SU-DHL-6 (cell line): ENCODE measurements around the gene PNP.

Experiments used
- H2AFZ ChIP-seq: fragments of 200-600 bp; sonication (generic); 2 replicates; pipeline ENCODE4 v1.6.1; 2014; ENCODE audit warnings: low read depth, mild to moderate bottlenecking, moderate library complexity, mixed read lengths, antibody characterized with exemption, low read length; ENCODE audit not compliant: severe bottlenecking
- H3F3A ChIP-seq: fragments of 200-600 bp; shearing (Covaris generic); 2 replicates; pipeline ENCODE4 v1.6.0; 2016; ENCODE audit warnings: antibody characterized with exemption, mild to moderate bottlenecking; ENCODE audit not compliant: insufficient read depth
- H3K27ac ChIP-seq: fragments of 200-600 bp; sonication (generic); 2 replicates; pipeline ENCODE4 v1.5.1; 2016; ENCODE audit warnings: low read depth, mild to moderate bottlenecking, low read length, moderate library complexity, mixed read lengths
- H3K27me3 ChIP-seq: fragments of 200-600 bp; sonication (generic), shearing (Covaris generic); 2 replicates; pipeline ENCODE4 v1.6.0; 2014; ENCODE audit warnings: mild to moderate bottlenecking, low read length
- H3K36me3 ChIP-seq: fragments of 200-600 bp; sonication (generic); 2 replicates; pipeline ENCODE4 v1.6.1; 2014; ENCODE audit warnings: mild to moderate bottlenecking, low read length, mixed read lengths
- H3K4me2 ChIP-seq: fragments of 300-600, 200-600 bp; shearing (Covaris generic), sonication (generic); 2 replicates; pipeline ENCODE4 v1.6.0; 2014; ENCODE audit warnings: low read length, low read depth, mild to moderate bottlenecking; ENCODE audit not compliant: poor library complexity, severe bottlenecking
- H3K4me3 ChIP-seq: fragments of 200-600 bp; sonication (generic); 2 replicates; pipeline ENCODE4 v1.5.1; 2014; ENCODE audit warnings: antibody characterized with exemption, low read length, mild to moderate bottlenecking, mixed read lengths; ENCODE audit not compliant: insufficient read depth, poor library complexity, severe bottlenecking
- H3K79me2 ChIP-seq: fragments of 200-600 bp; sonication (generic); 2 replicates; pipeline ENCODE4 v1.6.1; 2014; ENCODE audit warnings: mild to moderate bottlenecking, low read length, moderate library complexity; ENCODE audit not compliant: insufficient read depth
- H3K9ac ChIP-seq: fragments of 200-600 bp; sonication (generic); 2 replicates; pipeline ENCODE4 v1.7.0; 2014; ENCODE audit warnings: mild to moderate bottlenecking, low read length
- H3K9me2 ChIP-seq: fragments of 200-600 bp; sonication (generic); replicated peaks from 2 replicates; pipeline ENCODE4 v1.6.1; 2014; ENCODE audit warnings: low read length; ENCODE audit not compliant: insufficient read depth
- H3K9me3 ChIP-seq: fragments of 200-600 bp; sonication (generic); 2 replicates; pipeline ENCODE4 v1.6.1; 2014; ENCODE audit warnings: low read length, mixed read lengths; ENCODE audit not compliant: insufficient read depth
- H4K20me1 ChIP-seq: fragments of 200-600 bp; sonication (generic); 2 replicates; pipeline ENCODE4 v1.6.1; 2014; ENCODE audit warnings: low read depth, mild to moderate bottlenecking, antibody characterized with exemption, low read length, moderate library complexity, mixed read lengths
- EZH2phosphoT487 ChIP-seq: fragments of 200-600 bp; sonication (generic), shearing (Covaris generic); conservative IDR thresholded peaks from 2 replicates; pipeline ENCODE4 v1.6.1; 2018; ENCODE audit warnings: mild to moderate bottlenecking, antibody characterized with exemption, low read length, moderate library complexity, mixed read lengths
- TF ChIP-seq, protein P1 (sequence below): fragments of 200-600 bp; sonication (generic); IDR thresholded peaks from one replicate; pipeline ENCODE4 v1.5.1; 2017; ENCODE audit warnings: antibody characterized with exemption, mild to moderate bottlenecking, low read length, moderate library complexity; ENCODE audit not compliant: insufficient read depth, poor library complexity, severe bottlenecking

Gene PNP

DNA sequence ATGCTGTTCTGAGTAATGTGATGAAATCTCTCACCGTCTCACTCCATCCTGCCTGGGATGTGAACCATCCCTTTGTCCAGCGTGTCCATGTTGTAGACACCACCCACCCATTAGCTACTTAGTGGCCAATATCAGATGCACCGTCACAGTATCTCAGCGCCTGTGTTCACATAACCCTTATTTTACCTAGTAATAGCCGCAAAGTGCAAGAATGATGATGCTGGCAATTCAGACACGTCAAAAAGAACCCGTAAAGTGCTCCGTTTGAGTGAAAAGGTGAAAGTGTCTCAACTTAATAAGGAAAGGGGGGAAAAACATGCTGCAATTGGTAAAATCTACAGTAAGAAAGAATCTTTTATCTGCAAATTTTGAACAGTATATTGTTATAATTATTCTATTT, 39.2 kb downstream of the PNP start:
- Histone ChIP-seq H3K79me2 (no peaks in the 10 kb centered on the region), H3F3A (no peaks in the 10 kb centered on the region), H3K27ac (no peak overlapping the region), H4K20me1 (no peaks in the 10 kb centered on the region), H3K27me3 (no peaks in the 10 kb centered on the region), H3K9ac (no peak overlapping the region), H3K9me3 (no peaks in the 10 kb centered on the region), H3K9me2 (no peaks in the 10 kb centered on the region), H3K4me3 (no peak overlapping the region), H3K36me3 (no peaks in the 10 kb centered on the region), H3K4me2 (no peak overlapping the region), H2AFZ (no peak overlapping the region)
- no peak for TF ChIP-seq EZH2phosphoT487
- TF ChIP-seq, protein P1, sequence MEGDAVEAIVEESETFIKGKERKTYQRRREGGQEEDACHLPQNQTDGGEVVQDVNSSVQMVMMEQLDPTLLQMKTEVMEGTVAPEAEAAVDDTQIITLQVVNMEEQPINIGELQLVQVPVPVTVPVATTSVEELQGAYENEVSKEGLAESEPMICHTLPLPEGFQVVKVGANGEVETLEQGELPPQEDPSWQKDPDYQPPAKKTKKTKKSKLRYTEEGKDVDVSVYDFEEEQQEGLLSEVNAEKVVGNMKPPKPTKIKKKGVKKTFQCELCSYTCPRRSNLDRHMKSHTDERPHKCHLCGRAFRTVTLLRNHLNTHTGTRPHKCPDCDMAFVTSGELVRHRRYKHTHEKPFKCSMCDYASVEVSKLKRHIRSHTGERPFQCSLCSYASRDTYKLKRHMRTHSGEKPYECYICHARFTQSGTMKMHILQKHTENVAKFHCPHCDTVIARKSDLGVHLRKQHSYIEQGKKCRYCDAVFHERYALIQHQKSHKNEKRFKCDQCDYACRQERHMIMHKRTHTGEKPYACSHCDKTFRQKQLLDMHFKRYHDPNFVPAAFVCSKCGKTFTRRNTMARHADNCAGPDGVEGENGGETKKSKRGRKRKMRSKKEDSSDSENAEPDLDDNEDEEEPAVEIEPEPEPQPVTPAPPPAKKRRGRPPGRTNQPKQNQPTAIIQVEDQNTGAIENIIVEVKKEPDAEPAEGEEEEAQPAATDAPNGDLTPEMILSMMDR, result no peak

GRCh38 chr14:20512177-20512905, 43.1 kb downstream of the PNP start:
- H4K20me1 ChIP-seq, result no peaks in the 10 kb centered on the region
- H3K27ac ChIP-seq, result no peak overlapping the region
- H3K4me2 ChIP-seq, result no peak overlapping the region
- no peak overlapping the region for H2AFZ ChIP-seq
- no peak for TF ChIP-seq EZH2phosphoT487
- TF ChIP-seq, protein P1, result no peak
- no peaks in the 10 kb centered on the region for H3K9me3 ChIP-seq
- H3K9me2 ChIP-seq, result no peaks in the 10 kb centered on the region
- no peak overlapping the region for H3K4me3 ChIP-seq
- no peak overlapping the region for H3K9ac ChIP-seq
- H3K27me3 ChIP-seq, result no peaks in the 10 kb centered on the region
- H3K79me2 ChIP-seq, result no peaks in the 10 kb centered on the region
- no peaks in the 10 kb centered on the region for H3K36me3 ChIP-seq
- H3F3A ChIP-seq, result no peaks in the 10 kb centered on the region

GRCh38 chr14:20515846-20516245, 46.6 kb downstream of the PNP start:
- no peaks in the 10 kb centered on the region for H4K20me1 ChIP-seq
- TF ChIP-seq EZH2phosphoT487, result no peak
- TF ChIP-seq, protein P1, result no peak
- H3K4me3 ChIP-seq, result no peak overlapping the region
- H3K36me3 ChIP-seq, result no peaks in the 10 kb centered on the region
- H3K9me3 ChIP-seq, result no peaks in the 10 kb centered on the region
- no peaks in the 10 kb centered on the region for H3K9me2 ChIP-seq
- no peak overlapping the region for H3K27ac ChIP-seq
- H3K27me3 ChIP-seq, result no peaks in the 10 kb centered on the region
- H3K9ac ChIP-seq, result no peak overlapping the region
- H3F3A ChIP-seq, result no peaks in the 10 kb centered on the region
- no peaks in the 10 kb centered on the region for H3K79me2 ChIP-seq
- no peak overlapping the region for H3K4me2 ChIP-seq
- no peak overlapping the region for H2AFZ ChIP-seq
